ENCODE results near the gene KMT2E. TPM values are rescaled to one million over a fixed set of nuclear protein-coding genes. Genes with fewer than 3 reads are reported as not detected.

Gene KMT2E
- total RNA-seq, 1 experiment from 2014 or later, result 38.2 TPM

DNA sequence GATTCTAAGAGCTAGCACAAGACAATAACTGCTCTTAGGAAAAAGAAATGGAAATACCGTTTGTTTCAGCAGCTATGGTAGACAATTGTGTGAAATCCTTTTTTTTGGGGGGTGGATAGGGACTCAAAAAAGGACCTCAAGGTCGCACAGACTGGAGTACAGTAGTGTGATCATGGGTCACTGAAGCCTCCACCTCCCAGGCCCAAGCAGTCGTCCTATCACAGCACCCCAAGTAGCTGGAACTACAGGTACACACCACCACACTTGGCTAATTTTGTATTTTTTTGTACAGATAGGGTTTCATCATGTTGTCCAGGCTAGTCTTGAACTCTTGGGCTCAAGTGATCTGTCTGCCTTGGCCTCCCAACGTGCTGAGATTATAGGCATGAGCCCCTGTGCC lies 33.9 kb downstream of the KMT2E start:
- Mint-ChIP-seq H3K36me3 (ENCODE audit: insufficient read depth in 1 of 3, low read depth in 3 of 3) (peaks cover 11 to 69% (median 53%) of the 10 kb centered on the region in 3 experiments; a peak in 6 of 7 replicates), H3K9me3 (no peaks in the 10 kb centered on the region), H3K27me3 (ENCODE audit: low read depth) (no peaks in the 10 kb centered on the region), H3K4me1 (no peaks in the 10 kb centered on the region), H3K27ac (no peak overlapping the region), H3K4me3 (no peak overlapping the region)
- no peak overlapping the region for H3K14ac ChIP-seq (ENCODE audit: insufficient read depth, low read length)
- H4K91ac ChIP-seq (ENCODE audit: insufficient read length, low read depth, low read length), result no peak overlapping the region
- H2AK5ac ChIP-seq (ENCODE audit: insufficient read length, low read length), result no peak overlapping the region
- H3K23ac ChIP-seq (ENCODE audit: insufficient read length, low read depth, low read length), result no peak overlapping the region
- H3K9me3 ChIP-seq (ENCODE audit: control insufficient read depth, low read depth, low read length), result no peaks in the 10 kb centered on the region
- H3K9ac ChIP-seq (ENCODE audit: extremely low read depth, insufficient read length, low read length), result no peak overlapping the region
- TF ChIP-seq, protein P1, sequence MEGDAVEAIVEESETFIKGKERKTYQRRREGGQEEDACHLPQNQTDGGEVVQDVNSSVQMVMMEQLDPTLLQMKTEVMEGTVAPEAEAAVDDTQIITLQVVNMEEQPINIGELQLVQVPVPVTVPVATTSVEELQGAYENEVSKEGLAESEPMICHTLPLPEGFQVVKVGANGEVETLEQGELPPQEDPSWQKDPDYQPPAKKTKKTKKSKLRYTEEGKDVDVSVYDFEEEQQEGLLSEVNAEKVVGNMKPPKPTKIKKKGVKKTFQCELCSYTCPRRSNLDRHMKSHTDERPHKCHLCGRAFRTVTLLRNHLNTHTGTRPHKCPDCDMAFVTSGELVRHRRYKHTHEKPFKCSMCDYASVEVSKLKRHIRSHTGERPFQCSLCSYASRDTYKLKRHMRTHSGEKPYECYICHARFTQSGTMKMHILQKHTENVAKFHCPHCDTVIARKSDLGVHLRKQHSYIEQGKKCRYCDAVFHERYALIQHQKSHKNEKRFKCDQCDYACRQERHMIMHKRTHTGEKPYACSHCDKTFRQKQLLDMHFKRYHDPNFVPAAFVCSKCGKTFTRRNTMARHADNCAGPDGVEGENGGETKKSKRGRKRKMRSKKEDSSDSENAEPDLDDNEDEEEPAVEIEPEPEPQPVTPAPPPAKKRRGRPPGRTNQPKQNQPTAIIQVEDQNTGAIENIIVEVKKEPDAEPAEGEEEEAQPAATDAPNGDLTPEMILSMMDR (conservative IDR thresholded peaks at IDR 0.05), result no peak
- H2BK20ac ChIP-seq (ENCODE audit: low read depth, low read length, poor library complexity, severe bottlenecking), result no peak overlapping the region
- no peak overlapping the region for H2AFZ ChIP-seq (ENCODE audit: low read length)
- no peak overlapping the region for H3K4me2 ChIP-seq (ENCODE audit: insufficient read depth, insufficient read length, low read length)
- no peaks in the 10 kb centered on the region for H4K20me1 ChIP-seq (ENCODE audit: control insufficient read depth, insufficient read depth, insufficient read length)
- H3T11ph ChIP-seq (ENCODE audit: low read length), result no peak overlapping the region
- DNase-seq, result no peak
- H3K23me2 ChIP-seq (ENCODE audit: insufficient read length, low read depth, low read length, poor library complexity, severe bottlenecking), result no peaks in the 10 kb centered on the region
- H3K56ac ChIP-seq (ENCODE audit: insufficient read length, low read depth, low read length), result no peak overlapping the region
- H4K5ac ChIP-seq (ENCODE audit: insufficient read length, low read depth, low read length), result no peak overlapping the region
- H2BK12ac ChIP-seq (ENCODE audit: insufficient read length, low read depth, low read length), result no peak overlapping the region
- no peak overlapping the region for H2BK120ac ChIP-seq (ENCODE audit: low read depth, low read length, poor library complexity, severe bottlenecking)
- H2BK15ac ChIP-seq (ENCODE audit: low read depth, low read length), result no peak overlapping the region
- WGBS (ENCODE audit: extremely low coverage, insufficient read length, low lambda C conversion rate), result no CpG with 5 or more reads among the region's 4 CpGs
- no peaks in the 10 kb centered on the region for H3K4me1 ChIP-seq (ENCODE audit: insufficient read depth, low read length)
- no peaks in the 10 kb centered on the region for H3K79me1 ChIP-seq (ENCODE audit: insufficient read depth, low read depth, low read length, poor library complexity, severe bottlenecking)
- H3K27ac ChIP-seq (ENCODE audit: insufficient read length, low read depth, low read length), result no peak overlapping the region
- no peaks in the 10 kb centered on the region for H3K27me3 ChIP-seq (ENCODE audit: insufficient read depth, low read length)
- no peaks in the 10 kb centered on the region for H3K79me2 ChIP-seq (ENCODE audit: insufficient read depth, low read length)
- H3K4ac ChIP-seq (ENCODE audit: low read depth, low read length), result no peak overlapping the region
- no peak overlapping the region for H3K18ac ChIP-seq (ENCODE audit: insufficient read length, low read depth, low read length)
- no peak overlapping the region for H2BK5ac ChIP-seq (ENCODE audit: insufficient read length, low read length)
- no peak overlapping the region for H4K8ac ChIP-seq (replicated peaks; ENCODE audit: insufficient read length, low read depth, low read length)
